ENCODE data around the gene PRSS21. TPM values are rescaled to one million over a fixed set of nuclear protein-coding genes. Genes with fewer than 3 reads are reported as not detected.
A peak's percentile ranks its signal among the peaks of the same experiment; 100 is the strongest.

Gene PRSS21
- total RNA-seq, 5 donors from 2014 or later (not counting 1 experiment from before 2014, with no cell fraction given): 0.90 to 8.3 (median 3.3) TPM

DNA sequence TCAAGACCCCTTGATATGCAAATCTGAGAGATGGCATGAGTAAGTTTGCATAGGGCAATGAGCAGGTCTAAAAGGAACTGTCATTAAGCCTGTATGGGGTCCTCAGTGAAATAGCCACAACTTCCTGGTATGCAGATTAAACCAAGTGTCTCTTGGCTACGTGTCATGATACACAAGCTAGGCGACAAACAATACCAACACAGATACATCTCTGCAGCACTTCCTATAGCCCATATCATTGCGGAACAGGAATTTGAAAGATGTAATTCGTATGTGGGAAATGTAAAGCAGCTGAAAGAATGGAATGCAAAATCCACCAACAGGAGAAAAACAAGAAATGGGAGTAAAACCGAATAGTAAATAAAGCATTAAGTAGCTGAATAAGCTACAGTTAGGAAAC is 28.1 kb downstream of the PRSS21 start:
- no peaks in the 10 kb centered on the region for H3K36me3 Mint-ChIP-seq
- H3K27ac Mint-ChIP-seq: peak overlapping the region; percentile 26 to 34
- peaks cover 0 to 7% of the 10 kb centered on the region in 2 donors for H3K27me3 Mint-ChIP-seq
- H3K4me1 Mint-ChIP-seq: peaks cover 0 to 41% (median 34%) of the 10 kb centered on the region in 3 donors
- no peak overlapping the region for H3K4me3 ChIP-seq (ENCODE audit: control insufficient read depth in 1 of 2, extremely low read depth in 1 of 2, low read length in 1 of 2)
- DNase-seq (no peak), ATAC-seq (replicated peaks in 1 of 4) (no peak)
- ChIA-PET POLR2A (no interaction called here), CTCF (interaction anchor here in 1 of 2 donors (4.4 kb wide), 1 partner anchor 23 kb away, joined by 16 read pairs; no protein-coding TSS in a partner anchor)
- H3K4me3 Mint-ChIP-seq: no peak overlapping the region
- H3K9me3 Mint-ChIP-seq: no peaks in the 10 kb centered on the region
- H3K36me3 ChIP-seq (ENCODE audit: control insufficient read depth in 2 of 2, extremely low read depth in 1 of 2, insufficient read depth in 1 of 2, low read length in 1 of 2): no peaks in the 10 kb centered on the region
- H3K27me3 ChIP-seq (replicated peaks in 1 of 2; ENCODE audit: control insufficient read depth in 2 of 2, extremely low read depth in 1 of 2, insufficient read depth in 2 of 2, low read length in 1 of 2): peaks cover 0 to 13% of the 10 kb centered on the region in 2 experiments
- peak overlapping the region; percentile 24 for H3K27ac ChIP-seq (ENCODE audit: low read length)
- peaks cover 21 to 32% of the 10 kb centered on the region in 2 experiments for H3K4me1 ChIP-seq (ENCODE audit: control insufficient read depth in 1 of 2, extremely low read depth in 1 of 2, insufficient read depth in 2 of 2, low read length in 2 of 2)
- WGBS (ENCODE audit: insufficient coverage): 100% methylated on average over 3 of the region's 5 CpGs
- no peaks in the 10 kb centered on the region for H3K9me3 ChIP-seq

DNA sequence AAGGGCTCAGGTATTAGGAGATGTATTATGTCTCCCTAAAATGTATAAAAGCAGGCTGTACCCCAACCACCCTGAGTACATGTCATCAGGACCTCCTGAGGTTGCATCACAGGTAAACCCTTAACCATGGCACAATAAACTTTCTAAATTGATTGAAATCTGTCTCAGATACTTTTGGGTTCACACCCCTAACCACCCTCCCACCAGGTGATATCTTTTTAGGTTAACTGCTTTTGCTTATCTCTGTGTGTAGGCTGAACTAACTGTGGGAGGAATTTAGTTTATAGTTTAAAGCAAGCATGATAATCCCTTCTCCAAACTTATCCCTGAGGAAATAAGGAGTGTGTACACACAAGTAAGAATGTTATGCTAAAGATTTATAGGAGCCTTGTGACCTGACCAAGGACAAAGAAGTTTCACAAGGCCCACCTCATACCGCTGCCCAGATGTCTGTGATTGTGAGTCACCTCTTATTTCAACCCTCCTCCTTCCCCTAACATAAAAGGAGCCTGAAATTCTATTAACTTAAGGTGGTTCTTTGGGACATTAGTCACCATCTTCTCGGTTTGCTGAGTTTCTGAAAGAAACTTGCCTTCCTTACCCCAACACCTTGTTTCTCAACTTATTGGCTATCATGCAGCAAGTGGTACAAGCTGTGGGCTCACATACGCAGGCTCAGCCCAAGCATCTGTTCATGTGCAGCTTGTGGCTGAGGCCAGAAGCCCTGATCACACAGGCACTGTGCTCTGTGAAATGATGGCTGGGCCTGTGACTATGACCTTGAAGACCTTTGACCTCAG is 29.7 kb downstream of the PRSS21 start:
- peak in 1 of 35 experiments; percentile 7 for DNase-seq
- CTCF ChIA-PET: no interaction called here
- WGBS (ENCODE audit: insufficient coverage): 80% methylated on average over 1 of the region's 3 CpGs
- no peaks in the 10 kb centered on the region for H3K36me3 ChIP-seq (ENCODE audit: control insufficient read depth in 2 of 2, extremely low read depth in 1 of 2, insufficient read depth in 1 of 2, low read length in 1 of 2)
- no peak overlapping the region for H3K4me3 ChIP-seq (ENCODE audit: control insufficient read depth in 1 of 2, extremely low read depth in 1 of 2, low read length in 1 of 2)
- H3K27me3 ChIP-seq (replicated peaks in 1 of 2; ENCODE audit: control insufficient read depth in 2 of 2, extremely low read depth in 1 of 2, insufficient read depth in 2 of 2, low read length in 1 of 2): peaks cover 0 to 18% of the 10 kb centered on the region in 2 experiments
- peak in 1 of 4 experiments; percentile 21 for ATAC-seq (replicated peaks in 1 of 4)
- H3K27ac ChIP-seq (ENCODE audit: low read length): peak overlapping the region; percentile 38
- Mint-ChIP-seq H3K36me3 (no peaks in the 10 kb centered on the region), H3K9me3 (no peaks in the 10 kb centered on the region), H3K27ac (peak overlapping the region; percentile 16 to 34), H3K4me3 (no peak overlapping the region), H3K4me1 (peaks cover 0 to 28% (median 23%) of the 10 kb centered on the region in 3 donors), H3K27me3 (peaks cover 0 to 7% of the 10 kb centered on the region in 2 donors)
- H3K9me3 ChIP-seq: no peaks in the 10 kb centered on the region
- peaks cover 8 to 16% of the 10 kb centered on the region in 2 experiments for H3K4me1 ChIP-seq (ENCODE audit: control insufficient read depth in 1 of 2, extremely low read depth in 1 of 2, insufficient read depth in 2 of 2, low read length in 2 of 2)
- POLR2A ChIA-PET: no interaction called here

DNA sequence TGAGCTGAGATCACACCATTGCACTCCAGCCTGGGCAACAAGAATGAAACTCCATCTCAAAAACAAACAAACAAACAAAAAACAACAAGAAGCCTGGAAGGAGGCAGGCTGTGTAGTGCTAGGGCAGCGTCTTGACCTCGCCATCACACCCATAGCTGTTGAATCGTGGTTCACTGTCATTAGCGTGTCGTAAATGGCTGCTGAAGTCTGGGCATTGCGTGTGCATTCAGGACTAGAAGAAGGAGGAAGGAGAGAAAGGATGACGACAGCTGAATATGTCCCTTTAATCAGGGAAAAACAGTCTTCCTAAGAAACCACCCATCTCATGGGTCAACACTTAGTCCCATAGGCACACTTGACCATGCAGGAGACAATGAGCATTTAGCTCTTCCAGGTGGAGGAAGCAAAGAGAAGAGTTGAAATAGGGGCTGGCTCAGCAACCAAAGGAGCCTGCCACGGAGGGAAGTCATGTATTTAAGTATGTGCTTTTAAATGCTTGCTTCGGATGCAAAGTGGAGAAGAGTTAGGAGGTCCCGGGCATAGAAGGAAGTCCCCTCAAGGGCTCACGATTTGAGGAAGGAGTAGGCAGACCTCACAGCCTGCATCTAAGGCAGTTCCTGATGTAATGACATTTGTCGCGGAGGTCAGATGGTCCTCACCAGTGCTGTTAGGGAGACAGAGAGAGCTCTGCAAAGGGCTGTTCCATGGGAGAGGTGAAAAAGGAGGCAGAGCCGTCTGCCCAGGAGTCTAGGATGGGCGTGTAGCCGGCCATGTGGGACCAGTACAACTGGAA is 32.1 kb downstream of the PRSS21 start:
- Mint-ChIP-seq H3K4me3 (no peak overlapping the region), H3K4me1 (peaks cover 0 to 13% (median 9%) of the 10 kb centered on the region in 3 donors), H3K9me3 (peaks cover 2 to 3% (median 2%) of the 10 kb centered on the region in 3 donors), H3K27ac (no peak overlapping the region), H3K36me3 (peaks cover 3% of the 10 kb centered on the region), H3K27me3 (peaks cover 0 to 7% of the 10 kb centered on the region in 2 donors)
- POLR2A ChIA-PET: no interaction called here
- H3K4me1 ChIP-seq (ENCODE audit: control insufficient read depth in 1 of 2, extremely low read depth in 1 of 2, insufficient read depth in 2 of 2, low read length in 2 of 2): peaks cover 0 to 3% of the 10 kb centered on the region in 2 experiments
- no peaks in the 10 kb centered on the region for H3K9me3 ChIP-seq
- 59% methylated on average over 12 of the region's 16 CpGs for WGBS (ENCODE audit: insufficient coverage)
- DNase-seq (no peak), ATAC-seq (replicated peaks in 1 of 4) (no peak)
- peaks cover 0 to 32% of the 10 kb centered on the region in 2 experiments for H3K27me3 ChIP-seq (replicated peaks in 1 of 2; ENCODE audit: control insufficient read depth in 2 of 2, extremely low read depth in 1 of 2, insufficient read depth in 2 of 2, low read length in 1 of 2)
- H3K4me3 ChIP-seq (ENCODE audit: control insufficient read depth in 1 of 2, extremely low read depth in 1 of 2, low read length in 1 of 2): no peak overlapping the region
- H3K27ac ChIP-seq (ENCODE audit: low read length): no peak overlapping the region
- H3K36me3 ChIP-seq (ENCODE audit: control insufficient read depth in 2 of 2, extremely low read depth in 1 of 2, insufficient read depth in 1 of 2, low read length in 1 of 2): no peaks in the 10 kb centered on the region
- CTCF ChIA-PET: interaction anchor here in 1 of 2 donors (0.6 kb wide), 1 partner anchor 69 kb away, joined by 3 read pairs; no protein-coding TSS in a partner anchor

DNA sequence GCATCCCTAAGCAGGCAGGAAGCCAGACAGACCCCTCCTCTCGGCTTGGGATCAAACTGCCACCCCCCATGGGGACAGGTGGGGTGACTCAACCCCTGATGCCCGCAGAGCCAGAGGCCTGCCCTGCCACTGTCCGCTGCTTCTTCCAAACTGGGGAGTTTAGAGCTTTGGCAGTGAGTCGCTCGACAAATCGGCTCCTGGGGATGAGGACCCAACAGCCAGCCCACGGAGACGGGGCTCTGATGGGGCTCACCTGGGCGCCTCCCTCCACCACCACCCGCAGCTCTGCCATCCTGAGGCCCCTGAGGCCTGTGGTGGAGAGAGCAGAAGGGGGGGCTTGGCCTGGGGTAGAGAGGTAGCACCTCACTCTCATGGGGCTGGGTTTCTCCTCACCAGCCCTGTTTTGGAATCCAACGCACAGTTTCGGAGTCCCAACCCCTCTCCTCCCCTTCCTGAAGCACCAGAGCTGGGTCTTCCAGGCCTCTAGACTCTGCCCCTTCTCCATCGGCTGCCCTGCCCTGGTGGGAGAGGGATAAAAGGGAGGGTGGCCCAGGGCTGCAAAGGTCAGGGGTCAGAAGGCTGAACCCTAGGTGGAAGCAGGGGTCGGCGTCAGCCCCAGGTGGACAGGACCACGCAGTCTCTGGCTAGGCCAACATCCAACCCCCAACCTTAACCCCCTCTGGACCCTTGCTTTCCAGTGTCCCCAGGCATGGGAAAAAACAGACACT is 35.1 kb downstream of the PRSS21 start:
- Mint-ChIP-seq H3K27ac (no peak overlapping the region), H3K9me3 (peaks cover 8 to 10% (median 9%) of the 10 kb centered on the region in 3 donors), H3K4me3 (no peak overlapping the region), H3K36me3 (peaks cover 8% of the 10 kb centered on the region), H3K27me3 (peaks cover 4 to 7% of the 10 kb centered on the region in 2 donors), H3K4me1 (peaks cover 0 to 3% (median 0%) of the 10 kb centered on the region in 3 donors)
- DNase-seq (no peak), ATAC-seq (replicated peaks in 1 of 4) (no peak)
- Histone ChIP-seq H3K27ac (ENCODE audit: low read length) (no peak overlapping the region), H3K4me3 (ENCODE audit: control insufficient read depth in 1 of 2, extremely low read depth in 1 of 2, low read length in 1 of 2) (no peak overlapping the region), H3K27me3 (replicated peaks in 1 of 2; ENCODE audit: control insufficient read depth in 2 of 2, extremely low read depth in 1 of 2, insufficient read depth in 2 of 2, low read length in 1 of 2) (peaks cover 0 to 38% of the 10 kb centered on the region in 2 experiments), H3K36me3 (ENCODE audit: control insufficient read depth in 2 of 2, extremely low read depth in 1 of 2, insufficient read depth in 1 of 2, low read length in 1 of 2) (no peaks in the 10 kb centered on the region), H3K4me1 (ENCODE audit: control insufficient read depth in 1 of 2, extremely low read depth in 1 of 2, insufficient read depth in 2 of 2, low read length in 2 of 2) (peaks cover 0 to 4% of the 10 kb centered on the region in 2 experiments), H3K9me3 (no peaks in the 10 kb centered on the region)
- WGBS (ENCODE audit: insufficient coverage): 92% methylated on average over 2 of the region's 16 CpGs
- CTCF ChIA-PET: no interaction called here
- POLR2A ChIA-PET: interaction anchor here in 1 of 2 donors (0.6 kb wide), 1 partner anchor 100 kb away, joined by 8 read pairs; the partner anchor contains the start of gene SRRM2

DNA sequence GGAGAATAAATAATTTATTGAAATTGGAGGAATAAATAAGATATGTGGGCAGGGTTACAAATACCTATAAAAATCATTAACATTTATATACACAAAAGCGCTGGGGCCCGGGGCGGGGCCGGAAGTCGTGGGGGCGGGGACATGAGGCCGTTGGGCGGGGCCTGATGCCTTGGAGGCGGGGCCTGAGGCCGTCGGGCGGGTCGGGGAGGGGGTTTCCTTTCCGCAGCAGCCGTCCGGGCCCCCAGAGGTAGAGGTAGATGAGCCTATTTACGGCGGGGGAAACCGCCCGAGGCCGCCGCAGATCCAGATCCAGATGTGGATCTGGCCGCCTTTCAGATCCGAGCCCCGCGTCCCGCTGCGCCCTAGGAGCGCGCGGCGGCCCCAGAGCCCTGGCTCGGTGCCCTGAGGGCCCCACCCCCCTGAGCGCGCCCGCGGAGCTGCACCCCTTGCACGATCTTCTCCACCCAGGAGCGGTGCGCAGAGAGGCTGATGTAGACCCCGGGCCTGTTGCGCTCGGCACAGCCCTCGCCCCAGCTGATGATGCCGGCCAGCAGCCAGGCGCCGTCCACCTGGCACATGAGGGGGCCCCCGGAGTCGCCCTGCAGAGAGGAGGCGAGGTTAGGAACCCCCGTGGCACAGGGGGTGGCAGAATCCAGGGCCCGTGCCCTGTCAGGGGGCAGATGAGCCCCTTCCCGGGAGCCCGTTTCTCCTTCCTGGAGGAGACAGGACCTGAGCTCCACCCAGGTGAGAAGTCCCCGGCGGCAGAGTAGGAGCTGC is 35.9 kb downstream of the PRSS21 start:
- Mint-ChIP-seq H3K36me3 (peaks cover 8% of the 10 kb centered on the region), H3K27ac (no peak overlapping the region), H3K4me3 (no peak overlapping the region), H3K9me3 (peaks cover 8 to 10% (median 9%) of the 10 kb centered on the region in 3 donors), H3K4me1 (peaks cover 3 to 7% (median 6%) of the 10 kb centered on the region in 3 donors), H3K27me3 (peaks cover 6 to 11% of the 10 kb centered on the region in 2 donors)
- no peaks in the 10 kb centered on the region for H3K36me3 ChIP-seq (ENCODE audit: control insufficient read depth in 2 of 2, extremely low read depth in 1 of 2, insufficient read depth in 1 of 2, low read length in 1 of 2)
- WGBS (ENCODE audit: insufficient coverage): 50% methylated on average over 54 of the region's 56 CpGs
- H3K9me3 ChIP-seq: no peaks in the 10 kb centered on the region
- H3K27me3 ChIP-seq (replicated peaks in 1 of 2; ENCODE audit: control insufficient read depth in 2 of 2, extremely low read depth in 1 of 2, insufficient read depth in 2 of 2, low read length in 1 of 2): peaks cover 0 to 44% of the 10 kb centered on the region in 2 experiments
- ATAC-seq (replicated peaks in 1 of 4) (no peak), DNase-seq (peak in 1 of 35 experiments; percentile 36)
- peaks cover 0 to 11% of the 10 kb centered on the region in 2 experiments for H3K4me1 ChIP-seq (ENCODE audit: control insufficient read depth in 1 of 2, extremely low read depth in 1 of 2, insufficient read depth in 2 of 2, low read length in 2 of 2)
- H3K27ac ChIP-seq (ENCODE audit: low read length): no peak overlapping the region
- ChIA-PET POLR2A (no interaction called here), CTCF (no interaction called here)
- H3K4me3 ChIP-seq (ENCODE audit: control insufficient read depth in 1 of 2, extremely low read depth in 1 of 2, low read length in 1 of 2): no peak overlapping the region
